Cardiac muscle cell (in vitro differentiated cells and primary cell): ENCODE results near the gene SLX4IP. TPM values are rescaled to one million over a fixed set of nuclear protein-coding genes. Genes with fewer than 3 reads are reported as not detected.
A peak's percentile ranks its signal among the peaks of the same experiment; 100 is the strongest.

Experiments
- DNase-seq, 2 donors: peaks; one replicate each; pipeline versions ENCODE4 v3.0.0 to v3.0.0-alpha.2; 2010 to 2017; ENCODE audit warnings: low read depth in 1 of 2, low spot score in 1 of 2
- H3K27ac ChIP-seq: fragments of 200-600 bp; sonication (generic); 2 replicates; pipeline ENCODE4 v1.5.1; 2016
- H3K27me3 ChIP-seq: fragments of 200-600 bp; sonication (generic); 2 replicates; pipeline ENCODE4 v1.6.0; 2016; ENCODE audit warnings: control low read depth
- H3K36me3 ChIP-seq: fragments of 200-600 bp; sonication (generic); 2 replicates; pipeline ENCODE4 v1.5.1; 2016; ENCODE audit warnings: control low read depth
- H3K4me1 ChIP-seq: fragments of 200-600 bp; sonication (generic); 2 replicates; pipeline ENCODE4 v1.8.1; 2017; ENCODE audit warnings: low read depth, mild to moderate bottlenecking, mixed run types
- H3K4me3 ChIP-seq: fragments of 200-600 bp; sonication (generic); 2 replicates; pipeline ENCODE4 v1.5.1; 2016; ENCODE audit warnings: mild to moderate bottlenecking
- H3K9me3 ChIP-seq: fragments of 200-600 bp; sonication (generic); 2 replicates; pipeline ENCODE4 v1.5.1; 2017; ENCODE audit warnings: low read depth, mild to moderate bottlenecking, control low read depth
- polyA plus RNA-seq: library from polyadenylated mRNA; unstranded; fragments of >200 nt; fragmentation: Nextera tagmentation; extraction: Ambion mirVana; gene quantifications from 2 replicates; pipeline ENCODE4 v1.2.1, GENCODE V29; 2016
- total RNA-seq: library from RNA; depleted of rRNA; stranded (reverse); fragments of >200 nt; gene quantifications from 2 replicates; pipeline ENCODE4 v1.2.3, GENCODE V29; 2016
- TF ChIP-seq, protein P1 (sequence below): IDR thresholded peaks from 2 replicates; pipeline ENCODE4 v1.5.1; 2012; ENCODE audit warnings: low read depth, mild to moderate bottlenecking, low read length

SLX4IP gene
- total and polyA plus RNA-seq, 2 experiments from 2014 or later: 2.5 to 4.1 TPM

DNA sequence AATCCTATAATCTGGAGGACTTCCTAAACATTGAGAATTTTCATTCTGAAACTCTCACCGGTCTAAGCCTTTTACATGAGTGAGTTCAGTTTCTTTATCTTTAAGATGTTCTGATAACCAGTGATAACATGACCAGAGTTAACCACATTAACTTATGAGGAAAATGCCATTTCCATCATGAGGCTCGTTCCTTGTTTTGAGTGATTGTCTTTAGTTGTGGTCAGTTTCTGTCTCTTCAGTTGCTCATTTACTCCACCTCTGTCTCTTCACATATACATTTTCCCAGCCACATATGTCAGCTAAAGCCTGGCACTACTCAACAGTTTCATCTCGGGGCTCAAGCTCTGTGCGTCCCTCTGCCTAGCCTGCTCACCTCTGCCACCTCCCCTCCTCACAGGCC, 168.3 kb downstream of the SLX4IP start:
- no peak for DNase-seq
- Histone ChIP-seq H3K27me3 (no peaks in the 10 kb centered on the region), H3K9me3 (no peaks in the 10 kb centered on the region), H3K27ac (peak overlapping the region; percentile 87), H3K36me3 (no peaks in the 10 kb centered on the region), H3K4me3 (no peak overlapping the region), H3K4me1 (peaks cover 30% of the 10 kb centered on the region)
- TF ChIP-seq, protein P1, sequence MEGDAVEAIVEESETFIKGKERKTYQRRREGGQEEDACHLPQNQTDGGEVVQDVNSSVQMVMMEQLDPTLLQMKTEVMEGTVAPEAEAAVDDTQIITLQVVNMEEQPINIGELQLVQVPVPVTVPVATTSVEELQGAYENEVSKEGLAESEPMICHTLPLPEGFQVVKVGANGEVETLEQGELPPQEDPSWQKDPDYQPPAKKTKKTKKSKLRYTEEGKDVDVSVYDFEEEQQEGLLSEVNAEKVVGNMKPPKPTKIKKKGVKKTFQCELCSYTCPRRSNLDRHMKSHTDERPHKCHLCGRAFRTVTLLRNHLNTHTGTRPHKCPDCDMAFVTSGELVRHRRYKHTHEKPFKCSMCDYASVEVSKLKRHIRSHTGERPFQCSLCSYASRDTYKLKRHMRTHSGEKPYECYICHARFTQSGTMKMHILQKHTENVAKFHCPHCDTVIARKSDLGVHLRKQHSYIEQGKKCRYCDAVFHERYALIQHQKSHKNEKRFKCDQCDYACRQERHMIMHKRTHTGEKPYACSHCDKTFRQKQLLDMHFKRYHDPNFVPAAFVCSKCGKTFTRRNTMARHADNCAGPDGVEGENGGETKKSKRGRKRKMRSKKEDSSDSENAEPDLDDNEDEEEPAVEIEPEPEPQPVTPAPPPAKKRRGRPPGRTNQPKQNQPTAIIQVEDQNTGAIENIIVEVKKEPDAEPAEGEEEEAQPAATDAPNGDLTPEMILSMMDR: no peak

DNA sequence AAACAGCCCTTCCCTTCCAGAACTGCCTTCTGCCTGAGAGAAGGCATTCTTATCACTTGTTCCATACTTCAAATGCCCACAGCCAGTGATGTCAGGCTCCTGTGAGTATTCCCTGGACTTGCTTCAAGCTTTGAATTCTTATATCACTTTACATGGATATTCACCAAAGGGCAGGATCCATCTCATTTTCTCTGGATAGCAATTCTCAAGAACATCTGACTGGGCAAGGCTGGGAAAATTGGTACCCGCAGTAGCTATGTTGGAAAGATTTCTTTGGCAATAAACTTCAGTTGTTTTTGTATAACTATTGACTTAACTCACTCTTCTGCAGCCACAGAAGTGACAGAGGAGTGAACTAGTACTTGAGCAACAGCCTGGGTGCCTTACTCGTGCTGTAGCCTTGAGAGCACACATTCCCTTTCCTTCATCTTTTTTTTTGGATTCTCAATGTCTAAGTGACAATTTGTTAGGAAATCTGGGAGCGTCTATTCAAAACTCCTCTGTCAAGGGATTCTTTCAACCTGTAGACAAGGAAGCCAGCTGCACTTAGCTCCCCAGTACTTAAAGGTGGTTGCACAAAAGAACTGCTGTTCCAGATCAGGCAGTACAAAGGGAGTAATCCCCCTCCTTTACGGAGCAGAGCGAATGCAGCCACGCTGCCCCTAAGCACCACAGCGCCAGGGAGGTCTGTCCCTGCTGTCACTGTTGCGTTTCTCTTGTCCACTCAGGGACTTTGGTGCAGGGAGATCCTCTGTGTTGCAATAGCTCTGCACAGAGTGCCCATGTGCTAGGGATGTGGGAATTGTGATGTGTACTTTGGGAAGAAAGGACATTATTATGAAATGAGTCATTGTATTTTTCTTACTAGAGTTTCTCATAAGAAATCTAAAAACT, 169.1 kb downstream of the SLX4IP start:
- DNase-seq: peak; percentile 55 to 90
- TF ChIP-seq, protein P1: no peak

DNA sequence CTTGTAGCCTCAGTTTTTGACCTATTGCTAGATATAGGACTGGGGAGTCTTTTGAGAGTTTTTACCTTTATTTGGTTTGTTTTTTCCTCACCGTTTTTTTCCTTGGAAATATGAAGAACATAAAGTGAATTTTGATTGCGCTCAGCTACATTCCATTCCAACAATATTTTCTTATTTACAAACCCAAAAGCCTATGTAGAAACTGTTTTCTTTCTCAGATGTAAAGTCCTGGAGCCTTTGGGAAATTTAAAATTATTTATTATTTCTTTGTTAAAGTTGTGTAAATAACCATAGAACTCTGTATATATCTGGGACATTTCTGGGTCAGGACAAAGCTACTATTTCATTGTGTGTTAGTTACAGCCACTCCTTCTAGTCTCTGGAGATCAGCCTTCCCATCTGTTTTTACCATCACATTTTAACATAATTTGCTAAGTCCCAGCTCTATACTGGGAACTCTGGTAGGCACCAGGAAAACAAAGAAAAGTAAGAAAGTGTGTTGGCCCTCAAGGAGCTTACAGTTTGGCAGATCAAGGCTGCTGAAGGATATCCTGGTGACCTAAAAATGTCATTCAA, 169.8 kb downstream of the SLX4IP start:
- Histone ChIP-seq H3K9me3 (no peaks in the 10 kb centered on the region), H3K27ac (peak overlapping the region; percentile 87), H3K27me3 (no peaks in the 10 kb centered on the region), H3K4me3 (no peak overlapping the region), H3K4me1 (peaks cover 30% of the 10 kb centered on the region), H3K36me3 (no peaks in the 10 kb centered on the region)
- no peak for DNase-seq
- TF ChIP-seq, protein P1: no peak

More for the DNA sequence above, 169.1 kb downstream of the SLX4IP start:
- no peak overlapping the region for H3K4me3 ChIP-seq
- no peaks in the 10 kb centered on the region for H3K9me3 ChIP-seq
- H3K27ac ChIP-seq: peak overlapping the region; percentile 87
- H3K36me3 ChIP-seq: no peaks in the 10 kb centered on the region
- no peaks in the 10 kb centered on the region for H3K27me3 ChIP-seq
- H3K4me1 ChIP-seq: peaks cover 30% of the 10 kb centered on the region

DNA sequence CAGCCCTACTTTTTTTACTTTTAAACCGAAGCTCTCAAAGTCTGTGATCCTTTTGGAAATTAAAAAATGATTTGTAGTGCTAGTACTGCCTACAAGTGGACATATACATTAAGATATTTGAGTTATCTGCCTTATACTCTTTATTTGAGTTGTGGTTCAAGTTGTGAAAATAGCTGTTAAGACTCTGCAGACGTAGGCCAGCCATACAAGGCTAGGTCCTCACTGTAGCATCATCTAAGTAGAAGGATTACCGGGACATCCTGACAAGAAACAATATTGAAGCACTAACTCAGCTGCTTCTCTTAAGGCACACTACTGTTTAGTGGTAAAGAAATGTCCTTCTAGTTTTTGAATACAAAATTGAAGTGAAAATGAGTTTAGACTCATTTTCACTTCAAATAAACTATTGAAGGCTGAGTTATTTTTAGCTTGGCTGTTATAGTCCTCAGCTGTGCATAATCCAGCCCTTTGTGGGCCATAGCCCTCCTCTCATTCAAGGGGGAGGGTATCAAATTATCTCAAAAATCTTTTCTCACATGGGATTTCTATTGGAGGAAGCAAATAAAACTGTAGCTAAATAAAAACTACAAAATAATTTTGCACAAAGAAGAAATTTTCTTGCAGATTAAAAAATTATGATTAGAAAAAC, 170.6 kb downstream of the SLX4IP start:
- no peaks in the 10 kb centered on the region for H3K9me3 ChIP-seq

DNA sequence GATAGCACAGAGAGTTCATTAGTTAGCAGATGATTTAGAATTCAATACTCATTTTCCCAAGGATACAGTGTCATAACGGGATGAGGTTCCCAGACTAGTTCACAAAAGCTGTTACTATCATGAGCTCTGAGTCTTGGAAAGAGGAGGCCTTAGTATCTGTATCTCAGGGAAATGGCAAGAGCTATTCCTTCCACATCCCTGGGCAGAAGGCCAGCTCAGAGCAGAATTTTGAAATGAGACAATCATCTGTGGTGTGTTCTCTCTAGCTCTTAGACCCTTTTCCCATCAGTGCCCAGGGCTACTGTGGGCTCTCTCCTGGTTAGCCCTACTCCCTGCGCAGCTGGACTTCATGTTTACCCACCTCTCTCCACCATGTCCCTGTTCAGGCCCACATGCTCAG, 174.2 kb downstream of the SLX4IP start:
- Histone ChIP-seq H3K9me3 (no peaks in the 10 kb centered on the region), H3K36me3 (no peaks in the 10 kb centered on the region), H3K27ac (no peak overlapping the region), H3K4me3 (no peak overlapping the region), H3K27me3 (no peaks in the 10 kb centered on the region), H3K4me1 (peaks cover 9% of the 10 kb centered on the region)
- TF ChIP-seq, protein P1: no peak
- peak in 1 of 2 donors; percentile 90 for DNase-seq

More for the DNA sequence above, 170.6 kb downstream of the SLX4IP start:
- Histone ChIP-seq H3K27me3 (no peaks in the 10 kb centered on the region), H3K27ac (no peak overlapping the region), H3K4me3 (no peak overlapping the region), H3K4me1 (peaks cover 30% of the 10 kb centered on the region), H3K36me3 (no peaks in the 10 kb centered on the region)
- DNase-seq: no peak
- TF ChIP-seq, protein P1: no peak
